Spleen (tissue), 7 donors: ENCODE measurements around the gene PROCA1.

ENCODE experiments used
- CTCF ChIP-seq, 11 experiments: fragments of 200-600 bp in 7 of 11; fragments of 450-650 bp in 4 of 11; sonication (generic) in 4 of 11; IDR thresholded peaks in 8 of 11; conservative IDR thresholded peaks in 3 of 11; 1 replicate in 7 of 11; 2 replicates in 4 of 11; pipeline versions ENCODE4 v1.4.0 to v1.8.0; 2016 to 2021; ENCODE audit warnings: antibody characterized with exemption in 11 of 11, inconsistent platforms in 4 of 11, mild to moderate bottlenecking in 1 of 11
- POLR2A ChIP-seq, 3 donors: fragments of 450-650 bp; IDR thresholded peaks; one replicate each; pipeline ENCODE4 v1.5.1; 2017; ENCODE audit warnings: antibody characterized with exemption in 3 of 3, mild to moderate bottlenecking in 1 of 3
- donor health status: DM: no; HTN: no; CAD: no; lungs with moderate emphysema.
- donor health status: DM: no; HTN: no; CAD: no.
- donor health status: DM: no; HTN: no; CAD: no.

GRCh38 chr17:28743243-28744103 is 31.8 kb upstream of the PROCA1 start, which contains the start of gene TRAF4:
- TF ChIP-seq POLR2A (IDR thresholded peaks at IDR 0.05) (peak in 2 of 3 donors; percentile 75 to 87), CTCF (IDR thresholded peaks at IDR 0.05 in 8 of 11, conservative IDR thresholded peaks at IDR 0.05 in 3 of 11) (peak in 5 of 11 experiments; percentile 26 to 57 (median 41))
